Liver (tissue), 9 donors: Measurements from ENCODE around the gene TTC7B. TPM values are rescaled to one million over a fixed set of nuclear protein-coding genes. Genes with fewer than 3 reads are reported as not detected.

Source experiments
- DNase-seq: peaks from one replicate; pipeline ENCODE4 v3.0.0-alpha.2; 2017; ENCODE audit warnings: low spot score
- H3K27ac ChIP-seq, 2 donors: one replicate each; pipeline ENCODE4 v1.7.0; 2013; ENCODE audit warnings: inconsistent platforms in 2 of 2, low read length in 2 of 2, control low read depth in 1 of 2, low read depth in 1 of 2, mild to moderate bottlenecking in 1 of 2
- H3K27me3 ChIP-seq, 4 donors: one replicate each; pipeline versions ENCODE4 v1.6.1 to v1.7.0; 2013; ENCODE audit warnings: low read length in 3 of 4, inconsistent platforms in 1 of 4, mild to moderate bottlenecking in 1 of 4, moderate library complexity in 1 of 4; ENCODE audit not compliant: control insufficient read depth in 4 of 4, insufficient read depth in 4 of 4
- H3K36me3 ChIP-seq, 4 donors: one replicate each; pipeline versions ENCODE4 v1.6.1 to v1.7.0; 2013; ENCODE audit warnings: low read length in 3 of 4, mild to moderate bottlenecking in 3 of 4, low read depth in 1 of 4, moderate library complexity in 1 of 4; ENCODE audit not compliant: control insufficient read depth in 4 of 4, insufficient read depth in 3 of 4
- H3K4me1 ChIP-seq, 4 donors: one replicate each; pipeline versions ENCODE4 v1.6.1 to v1.7.0; 2013; ENCODE audit warnings: low read length in 3 of 4, mild to moderate bottlenecking in 3 of 4, moderate library complexity in 1 of 4; ENCODE audit not compliant: control insufficient read depth in 4 of 4, insufficient read depth in 4 of 4
- H3K4me3 ChIP-seq, 3 donors: one replicate each; pipeline versions ENCODE4 v1.6.1 to v1.7.0; 2013; ENCODE audit warnings: low read length in 3 of 3, control low read depth in 1 of 3, low read depth in 1 of 3, mild to moderate bottlenecking in 1 of 3
- H3K9ac ChIP-seq, 2 donors: one replicate each; pipeline ENCODE4 v1.7.0; 2013; ENCODE audit warnings: low read length in 2 of 2, mild to moderate bottlenecking in 2 of 2, moderate library complexity in 2 of 2, control low read depth in 1 of 2, low read depth in 1 of 2
- H3K9me3 ChIP-seq, 4 donors: one replicate each; pipeline versions ENCODE4 v1.6.1 to v1.7.0; 2013; ENCODE audit warnings: low read length in 3 of 4; ENCODE audit not compliant: control insufficient read depth in 4 of 4
- ATF3 ChIP-seq: IDR thresholded peaks from 2 replicates; pipeline ENCODE4 v1.6.1; 2016; ENCODE audit warnings: antibody characterized with exemption
- EGR1 ChIP-seq, 2 donors: IDR thresholded peaks; 2 replicates each; pipeline ENCODE4 v1.6.1; 2016 to 2018; ENCODE audit warnings: antibody characterized with exemption in 2 of 2, low read depth in 2 of 2
- FOXA1 ChIP-seq: IDR thresholded peaks from 2 replicates; pipeline ENCODE4 v1.6.1; 2016; ENCODE audit warnings: antibody characterized with exemption
- FOXA2 ChIP-seq: IDR thresholded peaks from 2 replicates; pipeline ENCODE4 v1.6.1; 2016; ENCODE audit warnings: antibody characterized with exemption
- GABPA ChIP-seq, 2 donors: IDR thresholded peaks in 1 of 2; conservative IDR thresholded peaks in 1 of 2; 2 replicates each; pipeline ENCODE4 v1.6.1; 2016; ENCODE audit warnings: antibody characterized with exemption in 2 of 2, mild to moderate bottlenecking in 1 of 2, moderate library complexity in 1 of 2
- HNF4A ChIP-seq, 2 donors: conservative IDR thresholded peaks; 2 replicates each; pipeline ENCODE4 v1.6.1; 2016; ENCODE audit warnings: antibody characterized with exemption in 2 of 2, mild to moderate bottlenecking in 2 of 2
- HNF4G ChIP-seq: IDR thresholded peaks from 2 replicates; pipeline ENCODE4 v1.6.1; 2016; ENCODE audit warnings: antibody characterized with exemption
- JUND ChIP-seq, 2 donors: IDR thresholded peaks; 2 replicates each; pipeline ENCODE4 v1.6.1; 2016; ENCODE audit warnings: antibody characterized with exemption in 2 of 2
- MAX ChIP-seq: IDR thresholded peaks from 2 replicates; pipeline ENCODE4 v1.6.1; 2016; ENCODE audit warnings: antibody characterized with exemption
- NR2F2 ChIP-seq: IDR thresholded peaks from 2 replicates; pipeline ENCODE4 v1.6.1; 2016; ENCODE audit warnings: antibody characterized with exemption
- RAD21 ChIP-seq, 2 donors: IDR thresholded peaks; 2 replicates each; pipeline ENCODE4 v1.6.1; 2016; ENCODE audit warnings: antibody characterized with exemption in 2 of 2, mild to moderate bottlenecking in 2 of 2
- RXRA ChIP-seq, 2 donors: IDR thresholded peaks; 2 replicates each; pipeline ENCODE4 v1.6.1; 2017 to 2018; ENCODE audit warnings: antibody characterized with exemption in 2 of 2, mild to moderate bottlenecking in 1 of 2
- SP1 ChIP-seq: IDR thresholded peaks from 2 replicates; pipeline ENCODE4 v1.6.1; 2018; ENCODE audit warnings: antibody characterized with exemption, mild to moderate bottlenecking
- TAF1 ChIP-seq: conservative IDR thresholded peaks from 2 replicates; pipeline ENCODE4 v1.6.1; 2016; ENCODE audit warnings: antibody characterized with exemption, mild to moderate bottlenecking
- YY1 ChIP-seq: IDR thresholded peaks from 2 replicates; pipeline ENCODE4 v1.6.1; 2016; ENCODE audit warnings: antibody characterized with exemption, mild to moderate bottlenecking
- WGBS: extraction: QIAGEN DNeasy Blood & Tissue Kit; methylation state at CpG from one replicate; pipeline ENCODE4 v1.1.7; 2013; 5-methylcytosine and 5-hydroxymethylcytosine counted together
- polyA plus RNA-seq, 2 donors: library from polyadenylated mRNA; stranded (reverse) in 1 of 2; unstranded in 1 of 2; fragments of 200-250 nt in 1 of 2; fragments of >200 nt in 1 of 2; fragmentation: Nextera tagmentation in 1 of 2; extraction: Ambion mirVana in 1 of 2; gene quantifications; one replicate each; pipeline versions ENCODE4 v1.2.1 to v1.2.3, GENCODE V29; 2013 to 2015
- total RNA-seq, 2 donors: library from RNA; depleted of rRNA; stranded (reverse); fragments of >200 nt; gene quantifications; one replicate each; pipeline ENCODE4 v1.2.3, GENCODE V29; 2014
- TF ChIP-seq, protein P1 (sequence below): IDR thresholded peaks from 2 replicates; pipeline ENCODE4 v1.6.1; 2016; ENCODE audit warnings: antibody characterized with exemption, mild to moderate bottlenecking
- TF ChIP-seq, protein P2 (sequence below): fragments of 150-350 bp; IDR thresholded peaks from 2 replicates; pipeline ENCODE4 v1.5.1; 2017; ENCODE audit warnings: improper control_type of control experiment, low read depth, low read length; ENCODE audit not compliant: missing input control
- TF ChIP-seq, protein P3 (sequence below): IDR thresholded peaks from 2 replicates; pipeline ENCODE4 v1.6.1; 2016; ENCODE audit warnings: antibody characterized with exemption
- donor health status: healthy.
- donor health status: healthy.
- donor health status: healthy.
- donor health status: healthy.
- donor health status: healthy.

The TTC7B gene
- total and polyA plus RNA-seq, 4 donors, result 9.1 to 31.0 (median 12.5) TPM

DNA sequence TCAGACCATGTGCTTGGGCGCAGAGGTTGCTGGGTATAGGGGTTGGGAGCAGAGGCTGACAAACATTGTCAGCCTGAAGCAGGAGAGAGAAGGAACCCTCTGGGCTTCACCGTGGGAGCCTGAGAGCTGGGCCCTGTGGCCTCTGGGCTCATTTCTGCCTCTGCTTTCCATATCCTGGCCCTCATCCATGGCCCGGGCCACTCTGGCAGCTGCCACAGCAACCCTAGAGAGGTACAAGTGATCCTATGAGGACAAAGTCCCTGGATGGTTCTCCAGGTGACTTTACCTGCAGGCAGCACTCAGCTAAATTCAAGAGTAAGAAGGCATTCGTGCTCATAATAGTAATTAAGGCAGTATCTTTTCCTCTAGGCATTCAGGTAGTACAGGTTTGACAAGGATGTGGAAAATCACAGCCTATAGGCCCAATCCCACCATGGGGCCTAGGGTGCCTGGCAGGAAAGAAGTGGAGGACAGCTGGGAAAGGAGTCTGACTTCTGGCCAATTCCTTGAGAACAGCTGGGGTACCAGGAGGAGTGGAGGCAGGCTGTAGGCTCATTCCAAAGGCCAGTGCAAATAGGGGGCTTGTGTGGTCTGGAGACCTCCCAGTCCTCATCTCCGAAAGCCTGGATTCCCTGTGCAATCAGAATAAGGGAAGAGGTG is 3.6 kb upstream of the TTC7B start:
- H3K27ac ChIP-seq, result peak overlapping the region; percentile 25 to 70
- H3K4me3 ChIP-seq, result no peak overlapping the region
- 60% methylated on average over 5 of the region's 5 CpGs for WGBS
- peaks cover 5 to 50% (median 38%) of the 10 kb centered on the region in 4 donors for H3K4me1 ChIP-seq
- no peak for DNase-seq
- H3K9me3 ChIP-seq, result no peaks in the 10 kb centered on the region
- no peaks in the 10 kb centered on the region for H3K36me3 ChIP-seq
- peak overlapping the region in 1 of 2 donors; percentile 12 for H3K9ac ChIP-seq
- TF ChIP-seq, protein P1, sequence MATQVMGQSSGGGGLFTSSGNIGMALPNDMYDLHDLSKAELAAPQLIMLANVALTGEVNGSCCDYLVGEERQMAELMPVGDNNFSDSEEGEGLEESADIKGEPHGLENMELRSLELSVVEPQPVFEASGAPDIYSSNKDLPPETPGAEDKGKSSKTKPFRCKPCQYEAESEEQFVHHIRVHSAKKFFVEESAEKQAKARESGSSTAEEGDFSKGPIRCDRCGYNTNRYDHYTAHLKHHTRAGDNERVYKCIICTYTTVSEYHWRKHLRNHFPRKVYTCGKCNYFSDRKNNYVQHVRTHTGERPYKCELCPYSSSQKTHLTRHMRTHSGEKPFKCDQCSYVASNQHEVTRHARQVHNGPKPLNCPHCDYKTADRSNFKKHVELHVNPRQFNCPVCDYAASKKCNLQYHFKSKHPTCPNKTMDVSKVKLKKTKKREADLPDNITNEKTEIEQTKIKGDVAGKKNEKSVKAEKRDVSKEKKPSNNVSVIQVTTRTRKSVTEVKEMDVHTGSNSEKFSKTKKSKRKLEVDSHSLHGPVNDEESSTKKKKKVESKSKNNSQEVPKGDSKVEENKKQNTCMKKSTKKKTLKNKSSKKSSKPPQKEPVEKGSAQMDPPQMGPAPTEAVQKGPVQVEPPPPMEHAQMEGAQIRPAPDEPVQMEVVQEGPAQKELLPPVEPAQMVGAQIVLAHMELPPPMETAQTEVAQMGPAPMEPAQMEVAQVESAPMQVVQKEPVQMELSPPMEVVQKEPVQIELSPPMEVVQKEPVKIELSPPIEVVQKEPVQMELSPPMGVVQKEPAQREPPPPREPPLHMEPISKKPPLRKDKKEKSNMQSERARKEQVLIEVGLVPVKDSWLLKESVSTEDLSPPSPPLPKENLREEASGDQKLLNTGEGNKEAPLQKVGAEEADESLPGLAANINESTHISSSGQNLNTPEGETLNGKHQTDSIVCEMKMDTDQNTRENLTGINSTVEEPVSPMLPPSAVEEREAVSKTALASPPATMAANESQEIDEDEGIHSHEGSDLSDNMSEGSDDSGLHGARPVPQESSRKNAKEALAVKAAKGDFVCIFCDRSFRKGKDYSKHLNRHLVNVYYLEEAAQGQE, result no peak
- TF ChIP-seq GABPA (IDR thresholded peaks at IDR 0.05 in 1 of 2, conservative IDR thresholded peaks at IDR 0.05 in 1 of 2) (no peak), EGR1 (IDR thresholded peaks at IDR 0.05; ENCODE audit: low read depth in 2 of 2) (no peak), SP1 (peak; percentile 37), RXRA (IDR thresholded peaks at IDR 0.05) (peak; percentile 33 to 46), HNF4G (peak; percentile 26), TAF1 (no peak), ATF3 (no peak), FOXA2 (no peak), FOXA1 (no peak), HNF4A (conservative IDR thresholded peaks at IDR 0.05) (peak; percentile 70 to 72), RAD21 (IDR thresholded peaks at IDR 0.05) (peak in 1 of 2 donors; percentile 5), JUND (IDR thresholded peaks at IDR 0.05) (no peak), MAX (no peak), YY1 (no peak), NR2F2 (no peak)
- TF ChIP-seq, protein P2, sequence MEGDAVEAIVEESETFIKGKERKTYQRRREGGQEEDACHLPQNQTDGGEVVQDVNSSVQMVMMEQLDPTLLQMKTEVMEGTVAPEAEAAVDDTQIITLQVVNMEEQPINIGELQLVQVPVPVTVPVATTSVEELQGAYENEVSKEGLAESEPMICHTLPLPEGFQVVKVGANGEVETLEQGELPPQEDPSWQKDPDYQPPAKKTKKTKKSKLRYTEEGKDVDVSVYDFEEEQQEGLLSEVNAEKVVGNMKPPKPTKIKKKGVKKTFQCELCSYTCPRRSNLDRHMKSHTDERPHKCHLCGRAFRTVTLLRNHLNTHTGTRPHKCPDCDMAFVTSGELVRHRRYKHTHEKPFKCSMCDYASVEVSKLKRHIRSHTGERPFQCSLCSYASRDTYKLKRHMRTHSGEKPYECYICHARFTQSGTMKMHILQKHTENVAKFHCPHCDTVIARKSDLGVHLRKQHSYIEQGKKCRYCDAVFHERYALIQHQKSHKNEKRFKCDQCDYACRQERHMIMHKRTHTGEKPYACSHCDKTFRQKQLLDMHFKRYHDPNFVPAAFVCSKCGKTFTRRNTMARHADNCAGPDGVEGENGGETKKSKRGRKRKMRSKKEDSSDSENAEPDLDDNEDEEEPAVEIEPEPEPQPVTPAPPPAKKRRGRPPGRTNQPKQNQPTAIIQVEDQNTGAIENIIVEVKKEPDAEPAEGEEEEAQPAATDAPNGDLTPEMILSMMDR, result no peak
- TF ChIP-seq, protein P3, sequence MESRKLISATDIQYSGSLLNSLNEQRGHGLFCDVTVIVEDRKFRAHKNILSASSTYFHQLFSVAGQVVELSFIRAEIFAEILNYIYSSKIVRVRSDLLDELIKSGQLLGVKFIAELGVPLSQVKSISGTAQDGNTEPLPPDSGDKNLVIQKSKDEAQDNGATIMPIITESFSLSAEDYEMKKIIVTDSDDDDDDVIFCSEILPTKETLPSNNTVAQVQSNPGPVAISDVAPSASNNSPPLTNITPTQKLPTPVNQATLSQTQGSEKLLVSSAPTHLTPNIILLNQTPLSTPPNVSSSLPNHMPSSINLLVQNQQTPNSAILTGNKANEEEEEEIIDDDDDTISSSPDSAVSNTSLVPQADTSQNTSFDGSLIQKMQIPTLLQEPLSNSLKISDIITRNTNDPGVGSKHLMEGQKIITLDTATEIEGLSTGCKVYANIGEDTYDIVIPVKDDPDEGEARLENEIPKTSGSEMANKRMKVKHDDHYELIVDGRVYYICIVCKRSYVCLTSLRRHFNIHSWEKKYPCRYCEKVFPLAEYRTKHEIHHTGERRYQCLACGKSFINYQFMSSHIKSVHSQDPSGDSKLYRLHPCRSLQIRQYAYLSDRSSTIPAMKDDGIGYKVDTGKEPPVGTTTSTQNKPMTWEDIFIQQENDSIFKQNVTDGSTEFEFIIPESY, result no peak
- H3K27me3 ChIP-seq, result no peaks in the 10 kb centered on the region
